Measurements from ENCODE around the gene ZFHX2. TPM values are rescaled to one million over a fixed set of nuclear protein-coding genes. Genes with fewer than 3 reads are reported as not detected.

Gene ZFHX2
- total RNA-seq, 1 experiment from 2014 or later, result 19.4 TPM

DNA sequence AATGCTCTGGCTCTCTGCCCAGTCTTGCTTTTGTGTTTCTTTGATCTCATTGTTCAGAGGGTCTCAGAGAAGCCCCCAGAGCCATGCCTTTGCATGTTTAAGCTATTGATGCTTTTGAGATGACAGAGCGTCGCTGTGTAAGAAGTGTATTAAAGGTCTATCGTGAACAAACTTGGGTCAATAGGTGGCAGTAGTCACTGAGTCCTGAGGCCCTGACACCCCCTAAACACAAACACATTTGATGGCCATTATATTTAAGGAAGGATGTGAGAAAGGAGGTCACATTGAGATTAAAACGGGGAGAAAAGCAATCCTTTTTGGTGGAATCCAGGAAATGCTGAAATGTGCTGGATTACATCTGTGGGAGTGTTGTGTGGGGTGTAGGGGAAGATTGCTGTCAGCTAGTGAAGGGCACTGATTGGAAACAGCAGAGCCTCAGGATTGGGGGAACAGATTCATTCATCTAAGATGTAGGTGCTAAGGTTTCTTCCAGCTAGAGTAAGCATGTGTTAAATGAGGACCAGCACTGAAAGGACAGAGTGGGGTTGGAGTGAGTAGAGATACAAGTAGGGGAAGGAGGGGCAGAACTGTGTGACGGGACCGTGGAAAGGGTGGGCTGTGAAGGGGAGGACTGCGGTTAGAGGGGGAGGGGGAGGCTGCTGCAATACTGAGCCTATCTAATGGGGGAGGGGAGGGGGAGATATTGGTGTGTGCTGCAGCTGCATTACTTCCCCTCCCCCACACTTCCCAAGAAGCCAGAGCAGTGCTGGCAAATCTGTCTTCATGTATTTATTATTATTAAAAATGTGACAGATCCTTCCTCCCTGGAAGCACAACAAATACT is 69.4 kb downstream of the ZFHX2 start:
- H2AFZ ChIP-seq (ENCODE audit: low read length), result no peak overlapping the region
- no peak overlapping the region for H3K23ac ChIP-seq (ENCODE audit: insufficient read length, low read depth, low read length)
- no peak overlapping the region for H3T11ph ChIP-seq (ENCODE audit: low read length)
- H2AK5ac ChIP-seq (ENCODE audit: insufficient read length, low read length), result no peak overlapping the region
- peaks cover 4 to 21% (median 13%) of the 10 kb centered on the region in 3 experiments for H3K36me3 Mint-ChIP-seq (ENCODE audit: insufficient read depth in 1 of 3, low read depth in 3 of 3)
- no peaks in the 10 kb centered on the region for H3K79me2 ChIP-seq (ENCODE audit: insufficient read depth, low read length)
- H4K5ac ChIP-seq (ENCODE audit: insufficient read length, low read depth, low read length), result no peak overlapping the region
- H3K79me1 ChIP-seq (ENCODE audit: insufficient read depth, low read depth, low read length, poor library complexity, severe bottlenecking), result no peaks in the 10 kb centered on the region
- peaks cover 20% of the 10 kb centered on the region for H3K4me1 ChIP-seq (ENCODE audit: insufficient read depth, low read length)
- peak overlapping the region; percentile 60 to 97 (median 96); a peak in 6 of 7 replicates for H3K27ac Mint-ChIP-seq
- H2BK12ac ChIP-seq (ENCODE audit: insufficient read length, low read depth, low read length), result no peak overlapping the region
- peak; percentile 64 for TF ChIP-seq CTCF (conservative IDR thresholded peaks at IDR 0.05)
- H2BK20ac ChIP-seq (ENCODE audit: low read depth, low read length, poor library complexity, severe bottlenecking), result no peak overlapping the region
- H3K27me3 ChIP-seq (ENCODE audit: insufficient read depth, low read length), result no peaks in the 10 kb centered on the region
- no peak overlapping the region for H3K56ac ChIP-seq (ENCODE audit: insufficient read length, low read depth, low read length)
- H4K91ac ChIP-seq (ENCODE audit: insufficient read length, low read depth, low read length), result no peak overlapping the region
- no peaks in the 10 kb centered on the region for H4K20me1 ChIP-seq (ENCODE audit: control insufficient read depth, insufficient read depth, insufficient read length)
- peak overlapping the region; percentile 20 for H3K27ac ChIP-seq (ENCODE audit: insufficient read length, low read depth, low read length)
- no peak overlapping the region for H3K9ac ChIP-seq (ENCODE audit: extremely low read depth, insufficient read length, low read length)
- no CpG with 5 or more reads among the region's 7 CpGs for WGBS (ENCODE audit: extremely low coverage, insufficient read length, low lambda C conversion rate)
- no peak overlapping the region for H4K8ac ChIP-seq (replicated peaks; ENCODE audit: insufficient read length, low read depth, low read length)
- H2BK15ac ChIP-seq (ENCODE audit: low read depth, low read length), result no peak overlapping the region
- H3K4me2 ChIP-seq (ENCODE audit: insufficient read depth, insufficient read length, low read length), result peak overlapping the region; percentile 18
- no peaks in the 10 kb centered on the region; a peak in 1 of 5 replicates for H3K9me3 Mint-ChIP-seq
- H3K4me1 Mint-ChIP-seq, result peaks cover 58 to 60% of the 10 kb centered on the region in 2 experiments
- DNase-seq, result no peak
- no peak overlapping the region for H2BK5ac ChIP-seq (ENCODE audit: insufficient read length, low read length)
- H3K4ac ChIP-seq (ENCODE audit: low read depth, low read length), result no peak overlapping the region
- peak overlapping the region; percentile 2; the same call in 1 of the 2 replicates for H3K14ac ChIP-seq (ENCODE audit: insufficient read depth, low read length)
- H3K4me3 Mint-ChIP-seq, result peak overlapping the region; percentile 37 to 60
- H3K9me3 ChIP-seq (ENCODE audit: control insufficient read depth, low read depth, low read length), result no peaks in the 10 kb centered on the region
- no peak overlapping the region for H2BK120ac ChIP-seq (ENCODE audit: low read depth, low read length, poor library complexity, severe bottlenecking)
- peak overlapping the region; percentile 15 for H3K18ac ChIP-seq (ENCODE audit: insufficient read length, low read depth, low read length)
- no peaks in the 10 kb centered on the region for H3K23me2 ChIP-seq (ENCODE audit: insufficient read length, low read depth, low read length, poor library complexity, severe bottlenecking)
- H3K27me3 Mint-ChIP-seq (ENCODE audit: low read depth), result no peaks in the 10 kb centered on the region

Data from H9 (cell line).